Lower leg skin (tissue), 3 donors: ENCODE results near the gene PABPN1L.

Experiments
- CTCF ChIP-seq, 3 donors: fragments of 450-650 bp; IDR thresholded peaks; one replicate each; pipeline ENCODE4 v1.5.1; 2016; ENCODE audit warnings: antibody characterized with exemption in 3 of 3, mild to moderate bottlenecking in 3 of 3, moderate library complexity in 2 of 3
- POLR2A ChIP-seq, 2 donors: fragments of 450-650 bp; IDR thresholded peaks; one replicate each; pipeline ENCODE4 v1.6.1; 2016 to 2017; ENCODE audit warnings: antibody characterized with exemption in 2 of 2, mild to moderate bottlenecking in 1 of 2, moderate library complexity in 1 of 2

DNA sequence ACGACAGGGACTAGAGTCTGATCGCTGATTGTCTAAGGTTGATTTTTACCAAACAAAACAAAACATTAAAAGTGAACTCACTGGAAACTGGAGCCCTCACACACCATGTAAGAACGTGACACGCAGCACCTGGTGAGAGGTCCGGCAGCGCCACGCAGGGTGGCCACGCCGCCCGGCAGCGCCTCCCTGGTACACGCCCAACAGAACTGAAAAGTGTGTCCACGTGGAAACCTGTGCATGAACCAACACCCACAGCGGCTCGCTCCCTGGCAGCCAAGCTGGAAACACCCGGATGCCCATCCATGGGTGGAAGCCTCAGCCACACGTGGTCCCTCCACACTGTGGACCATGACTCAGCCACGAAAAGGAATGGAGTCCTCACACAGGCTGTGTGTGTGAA lies 18.8 kb downstream of the PABPN1L start:
- TF ChIP-seq CTCF (IDR thresholded peaks at IDR 0.05) (no peak), POLR2A (IDR thresholded peaks at IDR 0.05) (no peak)
